ENCODE data around the gene CASTOR1.

DNA sequence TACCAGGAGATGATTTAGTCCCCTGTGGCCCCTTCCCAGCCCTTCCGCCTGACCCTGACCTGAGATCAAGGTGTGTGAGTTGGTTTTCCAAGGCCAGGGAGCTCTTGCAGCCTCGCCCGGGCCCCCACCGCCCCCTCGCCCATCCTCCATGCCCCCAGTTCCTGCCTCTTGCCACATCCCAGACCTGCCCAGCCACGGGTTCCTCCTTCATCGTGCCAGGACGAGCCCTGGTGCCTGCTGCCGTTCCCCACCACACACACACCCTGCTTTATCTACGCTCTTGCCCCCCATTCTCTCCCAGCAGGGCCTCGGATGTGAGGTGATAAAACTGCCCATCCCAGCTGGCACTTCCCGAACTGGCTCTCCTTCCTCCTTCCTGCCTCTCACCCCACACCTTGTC is 41.3 kb downstream of the CASTOR1 start:
- TF ChIP-seq, protein P1, sequence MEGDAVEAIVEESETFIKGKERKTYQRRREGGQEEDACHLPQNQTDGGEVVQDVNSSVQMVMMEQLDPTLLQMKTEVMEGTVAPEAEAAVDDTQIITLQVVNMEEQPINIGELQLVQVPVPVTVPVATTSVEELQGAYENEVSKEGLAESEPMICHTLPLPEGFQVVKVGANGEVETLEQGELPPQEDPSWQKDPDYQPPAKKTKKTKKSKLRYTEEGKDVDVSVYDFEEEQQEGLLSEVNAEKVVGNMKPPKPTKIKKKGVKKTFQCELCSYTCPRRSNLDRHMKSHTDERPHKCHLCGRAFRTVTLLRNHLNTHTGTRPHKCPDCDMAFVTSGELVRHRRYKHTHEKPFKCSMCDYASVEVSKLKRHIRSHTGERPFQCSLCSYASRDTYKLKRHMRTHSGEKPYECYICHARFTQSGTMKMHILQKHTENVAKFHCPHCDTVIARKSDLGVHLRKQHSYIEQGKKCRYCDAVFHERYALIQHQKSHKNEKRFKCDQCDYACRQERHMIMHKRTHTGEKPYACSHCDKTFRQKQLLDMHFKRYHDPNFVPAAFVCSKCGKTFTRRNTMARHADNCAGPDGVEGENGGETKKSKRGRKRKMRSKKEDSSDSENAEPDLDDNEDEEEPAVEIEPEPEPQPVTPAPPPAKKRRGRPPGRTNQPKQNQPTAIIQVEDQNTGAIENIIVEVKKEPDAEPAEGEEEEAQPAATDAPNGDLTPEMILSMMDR (conservative IDR thresholded peaks at IDR 0.05; ENCODE audit: low read depth, low read length) = no peak
- TF ChIP-seq EZH2 (IDR thresholded peaks at IDR 0.05; ENCODE audit: borderline replicate concordance, low read depth, low read length, poor library complexity, severe bottlenecking) = no peak
